Liver (tissue), 9 donors: Measurements from ENCODE around the gene MLLT3. TPM values are rescaled to one million over a fixed set of nuclear protein-coding genes. Genes with fewer than 3 reads are reported as not detected.

Experiments
- DNase-seq: peaks from one replicate; pipeline ENCODE4 v3.0.0-alpha.2; 2017; ENCODE audit warnings: low spot score
- H3K27ac ChIP-seq, 2 donors: one replicate each; pipeline ENCODE4 v1.7.0; 2013; ENCODE audit warnings: inconsistent platforms in 2 of 2, low read length in 2 of 2, control low read depth in 1 of 2, low read depth in 1 of 2, mild to moderate bottlenecking in 1 of 2
- H3K27me3 ChIP-seq, 4 donors: one replicate each; pipeline versions ENCODE4 v1.6.1 to v1.7.0; 2013; ENCODE audit warnings: low read length in 3 of 4, inconsistent platforms in 1 of 4, mild to moderate bottlenecking in 1 of 4, moderate library complexity in 1 of 4; ENCODE audit not compliant: control insufficient read depth in 4 of 4, insufficient read depth in 4 of 4
- H3K36me3 ChIP-seq, 4 donors: one replicate each; pipeline versions ENCODE4 v1.6.1 to v1.7.0; 2013; ENCODE audit warnings: low read length in 3 of 4, mild to moderate bottlenecking in 3 of 4, low read depth in 1 of 4, moderate library complexity in 1 of 4; ENCODE audit not compliant: control insufficient read depth in 4 of 4, insufficient read depth in 3 of 4
- H3K4me1 ChIP-seq, 4 donors: one replicate each; pipeline versions ENCODE4 v1.6.1 to v1.7.0; 2013; ENCODE audit warnings: low read length in 3 of 4, mild to moderate bottlenecking in 3 of 4, moderate library complexity in 1 of 4; ENCODE audit not compliant: control insufficient read depth in 4 of 4, insufficient read depth in 4 of 4
- H3K4me3 ChIP-seq, 3 donors: one replicate each; pipeline versions ENCODE4 v1.6.1 to v1.7.0; 2013; ENCODE audit warnings: low read length in 3 of 3, control low read depth in 1 of 3, low read depth in 1 of 3, mild to moderate bottlenecking in 1 of 3
- H3K9ac ChIP-seq, 2 donors: one replicate each; pipeline ENCODE4 v1.7.0; 2013; ENCODE audit warnings: low read length in 2 of 2, mild to moderate bottlenecking in 2 of 2, moderate library complexity in 2 of 2, control low read depth in 1 of 2, low read depth in 1 of 2
- H3K9me3 ChIP-seq, 4 donors: one replicate each; pipeline versions ENCODE4 v1.6.1 to v1.7.0; 2013; ENCODE audit warnings: low read length in 3 of 4; ENCODE audit not compliant: control insufficient read depth in 4 of 4
- FOXA1 ChIP-seq: IDR thresholded peaks from 2 replicates; pipeline ENCODE4 v1.6.1; 2016; ENCODE audit warnings: antibody characterized with exemption
- FOXA2 ChIP-seq: IDR thresholded peaks from 2 replicates; pipeline ENCODE4 v1.6.1; 2016; ENCODE audit warnings: antibody characterized with exemption
- HNF4A ChIP-seq, 2 donors: conservative IDR thresholded peaks; 2 replicates each; pipeline ENCODE4 v1.6.1; 2016; ENCODE audit warnings: antibody characterized with exemption in 2 of 2, mild to moderate bottlenecking in 2 of 2
- JUND ChIP-seq, 2 donors: IDR thresholded peaks; 2 replicates each; pipeline ENCODE4 v1.6.1; 2016; ENCODE audit warnings: antibody characterized with exemption in 2 of 2
- NR2F2 ChIP-seq: IDR thresholded peaks from 2 replicates; pipeline ENCODE4 v1.6.1; 2016; ENCODE audit warnings: antibody characterized with exemption
- RAD21 ChIP-seq, 2 donors: IDR thresholded peaks; 2 replicates each; pipeline ENCODE4 v1.6.1; 2016; ENCODE audit warnings: antibody characterized with exemption in 2 of 2, mild to moderate bottlenecking in 2 of 2
- REST ChIP-seq: IDR thresholded peaks from 2 replicates; pipeline ENCODE4 v1.6.1; 2016; ENCODE audit warnings: antibody characterized with exemption, mild to moderate bottlenecking
- SP1 ChIP-seq: IDR thresholded peaks from 2 replicates; pipeline ENCODE4 v1.6.1; 2018; ENCODE audit warnings: antibody characterized with exemption, mild to moderate bottlenecking
- TAF1 ChIP-seq: conservative IDR thresholded peaks from 2 replicates; pipeline ENCODE4 v1.6.1; 2016; ENCODE audit warnings: antibody characterized with exemption, mild to moderate bottlenecking
- YY1 ChIP-seq: IDR thresholded peaks from 2 replicates; pipeline ENCODE4 v1.6.1; 2016; ENCODE audit warnings: antibody characterized with exemption, mild to moderate bottlenecking
- WGBS: extraction: QIAGEN DNeasy Blood & Tissue Kit; methylation state at CpG from one replicate; pipeline ENCODE4 v1.1.7; 2013; 5-methylcytosine and 5-hydroxymethylcytosine counted together
- polyA plus RNA-seq, 2 donors: library from polyadenylated mRNA; stranded (reverse) in 1 of 2; unstranded in 1 of 2; fragments of 200-250 nt in 1 of 2; fragments of >200 nt in 1 of 2; fragmentation: Nextera tagmentation in 1 of 2; extraction: Ambion mirVana in 1 of 2; gene quantifications; one replicate each; pipeline versions ENCODE4 v1.2.1 to v1.2.3, GENCODE V29; 2013 to 2015
- total RNA-seq, 2 donors: library from RNA; depleted of rRNA; stranded (reverse); fragments of >200 nt; gene quantifications; one replicate each; pipeline ENCODE4 v1.2.3, GENCODE V29; 2014
- TF ChIP-seq, protein P1 (sequence below): fragments of 150-350 bp; IDR thresholded peaks from 2 replicates; pipeline ENCODE4 v1.5.1; 2017; ENCODE audit warnings: improper control_type of control experiment, low read depth, low read length; ENCODE audit not compliant: missing input control
- donor health status: healthy.
- donor health status: healthy.
- donor health status: healthy.
- donor health status: healthy.
- donor health status: healthy.

The MLLT3 gene
- total and polyA plus RNA-seq, 4 donors: 0.79 to 25.5 (median 1.3) TPM

- Histone ChIP-seq H3K9ac (no peak overlapping the region), H3K9me3 (no peaks in the 10 kb centered on the region), H3K27me3 (no peaks in the 10 kb centered on the region), H3K4me3 (no peak overlapping the region), H3K27ac (no peak overlapping the region), H3K4me1 (peaks cover 0 to 1% (median 0%) of the 10 kb centered on the region in 4 donors), H3K36me3 (no peaks in the 10 kb centered on the region)
- WGBS: 93% methylated on average over 5 of the region's 5 CpGs
- no peak for TF ChIP-seq HNF4A (conservative IDR thresholded peaks at IDR 0.05)
- TF ChIP-seq TAF1: no peak
- no peak for TF ChIP-seq FOXA1
- no peak for TF ChIP-seq YY1
- no peak for TF ChIP-seq SP1
- TF ChIP-seq REST: no peak
- no peak for TF ChIP-seq FOXA2
- no peak for TF ChIP-seq JUND (IDR thresholded peaks at IDR 0.05)
- no peak for TF ChIP-seq NR2F2
- TF ChIP-seq, protein P1, sequence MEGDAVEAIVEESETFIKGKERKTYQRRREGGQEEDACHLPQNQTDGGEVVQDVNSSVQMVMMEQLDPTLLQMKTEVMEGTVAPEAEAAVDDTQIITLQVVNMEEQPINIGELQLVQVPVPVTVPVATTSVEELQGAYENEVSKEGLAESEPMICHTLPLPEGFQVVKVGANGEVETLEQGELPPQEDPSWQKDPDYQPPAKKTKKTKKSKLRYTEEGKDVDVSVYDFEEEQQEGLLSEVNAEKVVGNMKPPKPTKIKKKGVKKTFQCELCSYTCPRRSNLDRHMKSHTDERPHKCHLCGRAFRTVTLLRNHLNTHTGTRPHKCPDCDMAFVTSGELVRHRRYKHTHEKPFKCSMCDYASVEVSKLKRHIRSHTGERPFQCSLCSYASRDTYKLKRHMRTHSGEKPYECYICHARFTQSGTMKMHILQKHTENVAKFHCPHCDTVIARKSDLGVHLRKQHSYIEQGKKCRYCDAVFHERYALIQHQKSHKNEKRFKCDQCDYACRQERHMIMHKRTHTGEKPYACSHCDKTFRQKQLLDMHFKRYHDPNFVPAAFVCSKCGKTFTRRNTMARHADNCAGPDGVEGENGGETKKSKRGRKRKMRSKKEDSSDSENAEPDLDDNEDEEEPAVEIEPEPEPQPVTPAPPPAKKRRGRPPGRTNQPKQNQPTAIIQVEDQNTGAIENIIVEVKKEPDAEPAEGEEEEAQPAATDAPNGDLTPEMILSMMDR: no peak
- no peak for DNase-seq
These were observed 116.7 kb downstream of the MLLT3 start for GRCh38 chr9:20505574-20505973.

DNA sequence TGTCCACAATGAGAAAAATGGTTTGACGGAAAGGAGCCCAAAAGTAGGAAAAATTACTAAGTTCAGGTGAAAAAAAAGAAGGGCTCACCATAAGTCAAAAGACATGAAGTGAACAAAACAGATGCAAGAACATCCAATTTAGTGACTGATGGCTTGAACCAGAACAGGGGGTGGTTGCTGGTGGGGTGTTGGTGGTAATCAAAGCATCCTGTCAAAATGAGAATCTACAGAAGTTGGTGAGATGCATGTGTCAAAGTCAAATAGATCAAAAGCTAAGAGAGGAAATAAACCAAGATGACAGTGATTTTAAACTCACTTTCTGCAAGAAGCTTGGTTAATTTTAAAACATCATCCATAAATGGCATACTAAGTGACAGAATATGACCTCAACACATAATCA is 117.4 kb downstream of the MLLT3 start:
- H3K4me1 ChIP-seq: peaks cover 0 to 1% (median 0%) of the 10 kb centered on the region in 4 donors
- no peak overlapping the region for H3K9ac ChIP-seq
- DNase-seq: no peak
- no peaks in the 10 kb centered on the region for H3K9me3 ChIP-seq
- 100% methylated on average over 1 of the region's 1 CpG for WGBS
- no peaks in the 10 kb centered on the region for H3K27me3 ChIP-seq
- TF ChIP-seq NR2F2: no peak
- TF ChIP-seq, protein P1: no peak
- no peak for TF ChIP-seq TAF1
- no peak for TF ChIP-seq RAD21 (IDR thresholded peaks at IDR 0.05)
- no peak for TF ChIP-seq HNF4A (conservative IDR thresholded peaks at IDR 0.05)
- H3K27ac ChIP-seq: no peak overlapping the region
- H3K4me3 ChIP-seq: no peak overlapping the region
- H3K36me3 ChIP-seq: no peaks in the 10 kb centered on the region
